Spleen (tissue), 7 donors: Measurements from ENCODE around the gene ARRDC1.

Experiments used
- POLR2AphosphoS5 ChIP-seq, 3 donors: sonication (generic); formaldehyde crosslinking; IDR thresholded peaks; one replicate each; pipeline ENCODE4 v1.5.1; 2017; ENCODE audit warnings: antibody characterized with exemption in 3 of 3
- TF ChIP-seq, protein P1 (sequence below), 11 experiments: fragments of 200-600 bp in 7 of 11; fragments of 450-650 bp in 4 of 11; sonication (generic) in 4 of 11; IDR thresholded peaks in 8 of 11; conservative IDR thresholded peaks in 3 of 11; 1 replicate in 7 of 11; 2 replicates in 4 of 11; pipeline versions ENCODE4 v1.4.0 to v1.8.0; 2016 to 2021; ENCODE audit warnings: antibody characterized with exemption in 11 of 11, inconsistent platforms in 4 of 11, mild to moderate bottlenecking in 1 of 11
- donor health status: DM: no; HTN: no; CAD: no; lungs with moderate emphysema.
- donor health status: DM: no; HTN: no; CAD: no.
- donor health status: DM: no; HTN: no; CAD: no.

DNA sequence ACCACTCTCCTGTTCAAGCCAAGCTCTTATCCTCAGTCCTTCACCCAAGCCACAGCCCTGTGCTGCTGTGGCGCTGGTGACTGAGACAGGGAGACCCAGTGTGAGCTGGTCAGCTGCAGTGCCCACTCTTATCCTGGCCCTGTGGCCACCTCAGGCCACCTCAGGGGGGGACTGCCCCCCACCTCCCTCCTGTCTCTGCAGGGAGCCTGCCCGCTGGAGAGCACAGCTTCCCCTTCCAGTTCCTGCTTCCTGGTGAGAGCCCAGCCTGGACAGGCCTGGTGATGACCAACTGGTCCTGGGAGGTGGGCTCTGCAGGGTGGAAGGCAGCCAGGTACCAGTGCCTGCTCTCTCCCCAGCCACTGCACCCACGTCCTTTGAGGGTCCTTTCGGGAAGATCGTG, 7.8 kb downstream of the ARRDC1 start:
- peak in 1 of 3 donors; percentile 3 for TF ChIP-seq POLR2AphosphoS5 (IDR thresholded peaks at IDR 0.05)
- TF ChIP-seq, protein P1, sequence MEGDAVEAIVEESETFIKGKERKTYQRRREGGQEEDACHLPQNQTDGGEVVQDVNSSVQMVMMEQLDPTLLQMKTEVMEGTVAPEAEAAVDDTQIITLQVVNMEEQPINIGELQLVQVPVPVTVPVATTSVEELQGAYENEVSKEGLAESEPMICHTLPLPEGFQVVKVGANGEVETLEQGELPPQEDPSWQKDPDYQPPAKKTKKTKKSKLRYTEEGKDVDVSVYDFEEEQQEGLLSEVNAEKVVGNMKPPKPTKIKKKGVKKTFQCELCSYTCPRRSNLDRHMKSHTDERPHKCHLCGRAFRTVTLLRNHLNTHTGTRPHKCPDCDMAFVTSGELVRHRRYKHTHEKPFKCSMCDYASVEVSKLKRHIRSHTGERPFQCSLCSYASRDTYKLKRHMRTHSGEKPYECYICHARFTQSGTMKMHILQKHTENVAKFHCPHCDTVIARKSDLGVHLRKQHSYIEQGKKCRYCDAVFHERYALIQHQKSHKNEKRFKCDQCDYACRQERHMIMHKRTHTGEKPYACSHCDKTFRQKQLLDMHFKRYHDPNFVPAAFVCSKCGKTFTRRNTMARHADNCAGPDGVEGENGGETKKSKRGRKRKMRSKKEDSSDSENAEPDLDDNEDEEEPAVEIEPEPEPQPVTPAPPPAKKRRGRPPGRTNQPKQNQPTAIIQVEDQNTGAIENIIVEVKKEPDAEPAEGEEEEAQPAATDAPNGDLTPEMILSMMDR (IDR thresholded peaks at IDR 0.05 in 8 of 11, conservative IDR thresholded peaks at IDR 0.05 in 3 of 11) = no peak
